Activated naive CD4-positive, alpha-beta T cell treated with anti-CD3 and anti-CD28 coated beads, Interleukin-2, amount 50 U/mL, for 24 hours (primary cell): ENCODE measurements around the gene MALT1.

Source experiments
- H3K27ac Mint-ChIP-seq: one replicate; pipeline ENCODE4 v1.8.0; 2021; ENCODE audit warnings: mild to moderate bottlenecking, mixed read lengths
- H3K27me3 Mint-ChIP-seq: one replicate; pipeline ENCODE4 v1.8.0; 2021; ENCODE audit warnings: mixed read lengths
- H3K36me3 Mint-ChIP-seq: one replicate; pipeline ENCODE4 v1.8.0; 2021; ENCODE audit warnings: mixed read lengths
- H3K4me1 Mint-ChIP-seq: one replicate; pipeline ENCODE4 v1.8.0; 2021; ENCODE audit warnings: mixed read lengths
- H3K4me3 Mint-ChIP-seq: one replicate; pipeline ENCODE4 v1.8.0; 2021; ENCODE audit warnings: mild to moderate bottlenecking, mixed read lengths
- H3K9me3 Mint-ChIP-seq: one replicate; pipeline ENCODE4 v1.8.0; 2021; ENCODE audit warnings: mixed read lengths

Gene MALT1

DNA sequence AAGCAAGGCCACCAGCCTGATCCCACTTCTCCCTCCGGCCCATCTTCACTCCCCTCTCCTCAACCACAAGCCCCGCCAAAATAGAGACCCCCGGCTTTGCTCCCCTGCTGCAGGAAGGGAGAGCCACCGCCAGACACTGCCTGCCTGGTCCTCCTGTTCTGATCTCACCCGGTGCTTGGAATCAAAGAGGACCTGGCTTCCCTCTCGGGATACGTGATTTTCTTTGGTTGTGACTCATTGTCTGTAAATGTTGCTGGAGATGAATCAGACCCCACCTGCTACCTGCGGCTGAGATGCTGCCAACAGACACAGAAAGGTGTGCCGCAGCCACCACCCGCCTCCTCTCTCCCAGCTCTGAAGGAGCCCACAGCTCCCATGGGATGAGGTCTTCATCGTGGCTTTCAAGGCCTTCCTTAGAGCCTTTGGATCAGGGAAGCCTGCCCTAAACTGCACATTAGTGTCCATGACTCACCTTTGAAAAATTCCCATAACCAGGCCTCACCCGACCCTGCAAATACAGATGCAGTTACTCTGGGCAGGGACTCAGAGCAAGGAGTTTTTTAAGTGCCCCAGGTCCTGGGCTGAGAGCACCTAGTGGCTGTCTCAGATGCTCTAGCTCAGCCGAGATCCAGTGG lies 114.0 kb downstream of the MALT1 start:
- Mint-ChIP-seq H3K4me1 (no peaks in the 10 kb centered on the region), H3K4me3 (no peak overlapping the region), H3K36me3 (no peaks in the 10 kb centered on the region), H3K27me3 (peaks cover 11% of the 10 kb centered on the region), H3K27ac (no peak overlapping the region), H3K9me3 (no peaks in the 10 kb centered on the region)

DNA sequence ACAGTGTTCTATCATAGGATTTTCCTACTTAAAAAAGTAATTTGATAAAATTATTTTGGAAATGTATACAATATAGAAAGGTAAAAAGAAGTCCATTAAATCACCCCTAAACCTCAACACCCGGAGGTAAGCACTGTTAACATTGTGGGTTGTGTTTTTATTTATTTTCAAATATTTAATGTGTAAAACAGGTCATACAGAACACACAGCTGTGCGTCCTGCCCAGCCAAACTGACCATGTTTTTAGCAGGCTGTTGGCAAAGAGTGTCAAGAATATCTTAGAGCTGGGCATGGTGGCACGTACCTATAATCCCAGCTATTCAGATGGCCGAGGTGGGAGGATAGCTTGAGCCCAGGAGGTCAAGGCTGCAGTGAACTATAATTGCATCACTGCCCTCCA lies 114.6 kb downstream of the MALT1 start:
- Mint-ChIP-seq H3K27ac (no peak overlapping the region), H3K4me3 (no peak overlapping the region), H3K27me3 (peaks cover 11% of the 10 kb centered on the region), H3K36me3 (no peaks in the 10 kb centered on the region), H3K4me1 (no peaks in the 10 kb centered on the region), H3K9me3 (no peaks in the 10 kb centered on the region)

- H3K4me3 Mint-ChIP-seq: no peak overlapping the region
- no peak overlapping the region for H3K27ac Mint-ChIP-seq
- no peaks in the 10 kb centered on the region for H3K9me3 Mint-ChIP-seq
- H3K27me3 Mint-ChIP-seq: peaks cover 10% of the 10 kb centered on the region
- no peaks in the 10 kb centered on the region for H3K36me3 Mint-ChIP-seq
- no peaks in the 10 kb centered on the region for H3K4me1 Mint-ChIP-seq
These were observed 116.4 kb downstream of the MALT1 start for GRCh38 chr18:58787536-58788149.

GRCh38 chr18:58788470-58788869 lies 117.2 kb downstream of the MALT1 start:
- H3K9me3 Mint-ChIP-seq: no peaks in the 10 kb centered on the region
- H3K27ac Mint-ChIP-seq: no peak overlapping the region
- no peak overlapping the region for H3K4me3 Mint-ChIP-seq
- no peaks in the 10 kb centered on the region for H3K36me3 Mint-ChIP-seq
- no peaks in the 10 kb centered on the region for H3K4me1 Mint-ChIP-seq
- H3K27me3 Mint-ChIP-seq: peaks cover 9% of the 10 kb centered on the region

DNA sequence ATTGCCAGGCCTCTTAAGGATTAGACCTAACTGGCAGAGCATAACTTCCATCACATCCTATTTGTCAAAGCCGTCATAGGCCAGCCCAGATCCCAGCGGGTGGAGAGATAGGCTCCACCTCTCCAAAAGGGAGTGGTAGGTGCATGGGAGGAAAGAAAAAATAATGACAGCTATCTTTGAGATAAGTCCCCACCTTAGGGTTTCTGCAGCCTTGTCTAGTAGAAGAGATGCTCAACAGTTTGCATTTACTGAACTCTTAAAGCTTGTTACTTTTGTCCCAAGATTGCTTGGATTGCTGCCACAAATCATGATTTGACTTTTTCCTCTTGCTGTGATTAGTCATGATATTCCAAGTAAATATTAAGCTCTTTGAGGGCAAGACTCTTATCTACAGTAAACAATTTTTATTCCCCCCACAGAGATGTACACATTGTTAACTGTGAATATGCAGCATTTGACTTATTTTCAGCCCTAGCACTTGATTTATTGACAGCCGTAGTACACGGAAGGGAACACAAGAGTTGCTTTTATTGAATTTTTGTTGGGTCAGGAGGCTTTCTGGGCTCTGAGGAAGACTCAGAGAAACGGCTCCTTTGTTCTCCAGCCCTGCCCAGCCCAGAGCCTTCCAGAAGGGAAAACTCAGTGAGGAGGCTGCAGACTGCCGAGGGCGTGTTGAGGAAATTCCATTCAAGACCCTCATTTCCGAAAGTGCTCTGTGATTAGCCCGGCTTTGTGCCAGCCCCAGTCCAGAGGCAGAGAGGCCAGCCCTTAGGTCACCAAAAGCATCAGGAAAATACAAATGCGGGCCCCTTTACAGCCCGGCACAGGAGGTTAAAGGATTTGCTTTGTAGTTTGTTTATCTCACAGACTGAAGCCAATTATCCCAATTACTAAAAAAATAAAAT lies 118.0 kb downstream of the MALT1 start:
- Mint-ChIP-seq H3K4me3 (no peak overlapping the region), H3K27ac (no peak overlapping the region), H3K4me1 (no peaks in the 10 kb centered on the region), H3K9me3 (no peaks in the 10 kb centered on the region), H3K27me3 (peaks cover 9% of the 10 kb centered on the region), H3K36me3 (no peaks in the 10 kb centered on the region)

- Mint-ChIP-seq H3K27ac (no peak overlapping the region), H3K4me1 (no peaks in the 10 kb centered on the region), H3K4me3 (no peak overlapping the region), H3K9me3 (no peaks in the 10 kb centered on the region), H3K36me3 (no peaks in the 10 kb centered on the region), H3K27me3 (peaks cover 9% of the 10 kb centered on the region)
These were observed 118.6 kb downstream of the MALT1 start for GRCh38 chr18:58789876-58790240.

DNA sequence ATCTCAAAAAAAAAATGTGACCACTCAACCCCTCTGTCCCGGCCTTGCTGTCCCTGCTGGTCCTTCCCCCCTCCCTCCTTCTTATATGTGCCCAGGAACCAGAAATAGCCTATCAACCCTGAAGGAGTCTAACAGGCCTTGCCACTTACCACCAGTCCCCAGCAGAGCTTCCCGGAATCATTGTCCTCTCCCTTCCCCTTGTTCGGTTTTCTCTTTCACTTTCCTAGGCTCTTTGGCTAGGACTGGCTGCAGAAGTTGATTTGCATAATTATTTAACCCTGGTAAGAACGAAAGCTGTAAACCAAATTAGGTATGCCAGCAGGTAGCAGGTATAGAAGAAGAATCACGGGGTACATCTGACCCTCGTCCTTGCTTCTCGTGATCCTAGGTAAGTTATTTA lies 120.8 kb downstream of the MALT1 start:
- Mint-ChIP-seq H3K36me3 (no peaks in the 10 kb centered on the region), H3K27ac (no peak overlapping the region), H3K4me3 (no peak overlapping the region), H3K27me3 (peaks cover 7% of the 10 kb centered on the region), H3K4me1 (no peaks in the 10 kb centered on the region), H3K9me3 (no peaks in the 10 kb centered on the region)

DNA sequence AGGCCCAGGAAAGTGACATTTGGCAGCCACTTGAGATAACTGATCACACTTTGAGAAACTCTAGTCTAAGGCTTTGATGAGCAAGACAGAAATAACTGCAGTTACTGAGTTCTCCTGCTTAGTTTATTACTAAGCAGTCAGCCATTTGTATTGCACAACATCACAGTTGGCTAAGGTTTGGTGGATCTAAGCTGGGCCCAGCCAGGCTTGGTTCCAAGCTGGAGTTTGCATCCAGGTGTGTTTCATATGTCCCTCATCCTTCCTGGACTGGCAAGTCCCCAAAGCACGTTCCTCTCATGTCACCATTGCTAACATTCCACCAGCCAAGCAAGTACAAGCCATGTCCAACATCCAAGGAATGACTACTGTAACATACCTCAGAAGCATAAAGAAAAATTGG lies 122.1 kb downstream of the MALT1 start:
- H3K9me3 Mint-ChIP-seq: no peaks in the 10 kb centered on the region
- peaks cover 5% of the 10 kb centered on the region for H3K27me3 Mint-ChIP-seq
- no peaks in the 10 kb centered on the region for H3K36me3 Mint-ChIP-seq
- H3K4me3 Mint-ChIP-seq: no peak overlapping the region
- no peaks in the 10 kb centered on the region for H3K4me1 Mint-ChIP-seq
- H3K27ac Mint-ChIP-seq: no peak overlapping the region

- H3K27ac Mint-ChIP-seq: no peak overlapping the region
- no peak overlapping the region for H3K4me3 Mint-ChIP-seq
- no peaks in the 10 kb centered on the region for H3K9me3 Mint-ChIP-seq
- no peaks in the 10 kb centered on the region for H3K36me3 Mint-ChIP-seq
- no peaks in the 10 kb centered on the region for H3K4me1 Mint-ChIP-seq
- peaks cover 8% of the 10 kb centered on the region for H3K27me3 Mint-ChIP-seq
These were observed 125.0 kb downstream of the MALT1 start for GRCh38 chr18:58796220-58796619.

DNA sequence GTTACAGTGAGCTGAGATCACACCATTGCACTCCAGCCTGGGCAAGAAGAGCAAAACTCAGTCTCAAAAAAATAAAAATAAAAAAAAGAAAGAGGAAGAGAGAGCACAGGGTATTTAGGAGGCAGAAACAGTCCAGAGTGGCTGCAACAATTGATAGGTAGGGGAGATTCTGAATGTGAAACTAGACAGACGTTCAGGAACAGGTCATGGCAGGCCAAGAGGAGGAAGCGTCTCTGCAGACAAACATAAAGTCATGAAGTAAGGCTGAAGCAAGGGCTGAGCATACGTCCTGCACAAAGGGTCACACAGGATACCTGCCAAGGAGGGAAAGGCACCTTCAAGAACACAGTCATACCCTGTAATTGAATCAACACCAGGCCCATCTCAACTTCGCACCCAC lies 129.3 kb downstream of the MALT1 start:
- Mint-ChIP-seq H3K27me3 (peaks cover 10% of the 10 kb centered on the region), H3K9me3 (no peaks in the 10 kb centered on the region), H3K4me3 (no peak overlapping the region), H3K27ac (no peak overlapping the region), H3K36me3 (peaks cover 1% of the 10 kb centered on the region), H3K4me1 (no peaks in the 10 kb centered on the region)

DNA sequence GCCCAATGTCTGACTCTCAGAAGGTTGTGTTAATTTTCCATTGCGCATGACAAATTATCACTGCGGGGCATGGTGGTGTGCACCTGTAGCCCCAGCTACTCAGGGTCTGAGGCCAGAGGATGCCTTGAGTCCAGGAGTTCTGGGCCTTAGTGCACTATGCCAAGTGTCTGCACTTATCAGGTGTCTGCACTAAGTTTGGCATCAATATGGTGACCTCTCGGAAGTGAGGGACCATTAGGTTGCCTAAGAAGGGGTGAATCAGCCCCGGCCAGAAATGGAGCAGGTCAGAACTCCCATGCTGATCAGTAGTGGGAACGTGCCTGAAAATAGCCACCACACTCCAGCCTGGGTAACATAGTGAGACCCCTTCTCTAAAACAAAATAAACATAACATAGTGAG lies 131.7 kb downstream of the MALT1 start:
- H3K27ac Mint-ChIP-seq: no peak overlapping the region
- peaks cover 16% of the 10 kb centered on the region for H3K27me3 Mint-ChIP-seq
- H3K4me1 Mint-ChIP-seq: no peaks in the 10 kb centered on the region
- peaks cover 1% of the 10 kb centered on the region for H3K36me3 Mint-ChIP-seq
- no peak overlapping the region for H3K4me3 Mint-ChIP-seq
- H3K9me3 Mint-ChIP-seq: no peaks in the 10 kb centered on the region

GRCh38 chr18:58803978-58804377 lies 132.7 kb downstream of the MALT1 start:
- Mint-ChIP-seq H3K9me3 (no peaks in the 10 kb centered on the region), H3K27me3 (peaks cover 20% of the 10 kb centered on the region), H3K4me1 (no peaks in the 10 kb centered on the region), H3K27ac (no peak overlapping the region), H3K36me3 (peaks cover 1% of the 10 kb centered on the region), H3K4me3 (no peak overlapping the region)
